Stomach (tissue), 9 donors: ENCODE data around the gene GABRA5. TPM values are rescaled to one million over a fixed set of nuclear protein-coding genes. Genes with fewer than 3 reads are reported as not detected.
"Not testable (repeated sequence)": the region's sequence is repeated elsewhere in the genome, so short reads cannot be mapped to it uniquely, and the experiment has no call there.

Experiments
- DNase-seq, 2 donors: peaks; one replicate each; pipeline versions ENCODE4 v3.0.0 to v3.0.0-alpha.2; 2013 to 2019
- H3K27ac ChIP-seq, 5 donors: fragments of 200-600 bp in 4 of 5; sonication (generic) in 4 of 5; one replicate each; pipeline ENCODE4 v1.5.1; 2013 to 2019; ENCODE audit warnings: mild to moderate bottlenecking in 1 of 5, moderate library complexity in 1 of 5
- H3K27me3 ChIP-seq, 3 donors: fragments of 200-600 bp; sonication (generic); one replicate each; pipeline ENCODE4 v1.5.1; 2017 to 2019; ENCODE audit warnings: mixed run types in 1 of 3
- H3K36me3 ChIP-seq, 4 donors: fragments of 200-600 bp; sonication (generic); 1 replicate in 3 of 4; 2 replicates in 1 of 4; pipeline ENCODE4 v1.5.1; 2016 to 2019
- H3K4me1 ChIP-seq, 4 donors: fragments of 200-600 bp; sonication (generic); one replicate each; pipeline ENCODE4 v1.5.1; 2016 to 2019
- H3K4me3 ChIP-seq, 4 donors: fragments of 200-600 bp; sonication (generic) in 3 of 4; one replicate each; pipeline ENCODE4 v1.5.1; 2016 to 2019; ENCODE audit warnings: mild to moderate bottlenecking in 1 of 4
- H3K9me3 ChIP-seq, 4 donors: fragments of 200-600 bp; sonication (generic); one replicate each; pipeline ENCODE4 v1.5.1; 2016 to 2019
- CTCF ChIP-seq, 7 experiments: fragments of 450-650 bp in 4 of 7; fragments of 200-600 bp in 3 of 7; sonication (generic) in 3 of 7; IDR thresholded peaks; one replicate each; pipeline ENCODE4 v1.5.1; 2016 to 2019; ENCODE audit warnings: antibody characterized with exemption in 7 of 7, control low read depth in 2 of 7, mild to moderate bottlenecking in 1 of 7
- EP300 ChIP-seq: sonication (generic); formaldehyde crosslinking; IDR thresholded peaks from one replicate; pipeline ENCODE4 v1.6.1; 2017; ENCODE audit warnings: antibody characterized with exemption
- POLR2A ChIP-seq, 4 donors: fragments of 450-650 bp; IDR thresholded peaks; one replicate each; pipeline ENCODE4 v1.6.1; 2016; ENCODE audit warnings: antibody characterized with exemption in 4 of 4, control low read depth in 2 of 4, mild to moderate bottlenecking in 1 of 4, moderate library complexity in 1 of 4
- POLR2AphosphoS5 ChIP-seq, 3 donors: sonication (generic); formaldehyde crosslinking; IDR thresholded peaks; one replicate each; pipeline ENCODE4 v1.6.1; 2016; ENCODE audit warnings: antibody characterized with exemption in 3 of 3
- WGBS, 5 donors: extraction: QIAGEN DNeasy Blood & Tissue Kit in 3 of 5; methylation state at CpG; one replicate each; pipeline versions ENCODE4 v1.1.5 to v1.1.7; 2013 to 2018; 5-methylcytosine and 5-hydroxymethylcytosine counted together
- intact Hi-C: fragments of 100-400 bp; cut with DNase I; formaldehyde crosslinking; loops from one replicate; pipeline ENCODE4 v1.15.1; 2023; ENCODE audit warnings: low total_unique reads
- polyA plus RNA-seq, 3 donors: library from polyadenylated mRNA; stranded (reverse); fragments of 200-250 nt; gene quantifications; one replicate each; pipeline ENCODE4 v1.2.3, GENCODE V29; 2013
- total RNA-seq, 5 donors: library from RNA; depleted of rRNA; stranded (reverse); fragments of >200 nt; gene quantifications; one replicate each; pipeline versions ENCODE4 v1.1.0 to v1.2.3, GENCODE V29; 2014 to 2016
- donor health status: healthy with polysubstance abuse.
- donor health status: Bipolar disorder and iron deficiency.
- donor health status: healthy.

GABRA5 gene
- total and polyA plus RNA-seq, 8 donors = 0.75 to 2.2 TPM; not detected in 6

GRCh38 chr15:26894181-26894580 is 27.3 kb downstream of the GABRA5 start:
- H3K4me1 ChIP-seq = peaks cover 0 to 17% (median 10%) of the 10 kb centered on the region in 4 donors
- peaks cover 0 to 25% (median 14%) of the 10 kb centered on the region in 3 donors for H3K27me3 ChIP-seq
- H3K9me3 ChIP-seq = no peaks in the 10 kb centered on the region
- no peak for TF ChIP-seq POLR2A (IDR thresholded peaks at IDR 0.05)
- no peak for TF ChIP-seq EP300
- no peak for TF ChIP-seq CTCF (IDR thresholded peaks at IDR 0.05)
- no peak for TF ChIP-seq POLR2AphosphoS5 (IDR thresholded peaks at IDR 0.05)
- H3K4me3 ChIP-seq = no peak overlapping the region
- intact Hi-C loops = no loop called here
- DNase-seq = no peak
- no peak overlapping the region for H3K27ac ChIP-seq
- WGBS, 5 donors = 36 to 79% (median 69%) methylated on average over 21 to 26 of the region's 26 CpGs
- H3K36me3 ChIP-seq = no peaks in the 10 kb centered on the region

- H3K9me3 ChIP-seq, H3K27ac ChIP-seq, intact Hi-C loops, H3K36me3 ChIP-seq, DNase-seq, H3K4me3 ChIP-seq: not testable (repeated sequence)
- WGBS, 5 donors = 92 to 96% (median 95%) methylated on average over 19 of the region's 19 CpGs
- Histone ChIP-seq H3K4me1 (peaks cover 0 to 16% (median 9%) of the 10 kb centered on the region in 4 donors), H3K27me3 (peaks cover 0 to 25% (median 14%) of the 10 kb centered on the region in 3 donors)
Observed at GRCh38 chr15:26895346-26895745, 28.5 kb downstream of the GABRA5 start.

GRCh38 chr15:26899658-26900057 is 32.8 kb downstream of the GABRA5 start:
- Histone ChIP-seq H3K27me3 (no peaks in the 10 kb centered on the region), H3K4me1 (no peaks in the 10 kb centered on the region), H3K27ac (no peak overlapping the region), H3K9me3 (peaks cover 0 to 21% (median 9%) of the 10 kb centered on the region in 4 donors), H3K36me3 (no peaks in the 10 kb centered on the region), H3K4me3 (no peak overlapping the region)
- no peak for DNase-seq
- intact Hi-C loops = no loop called here
- WGBS, 5 donors = 85 to 92% (median 91%) methylated on average over 3 of the region's 3 CpGs
- TF ChIP-seq EP300 (no peak), POLR2AphosphoS5 (IDR thresholded peaks at IDR 0.05) (no peak), CTCF (IDR thresholded peaks at IDR 0.05) (no peak), POLR2A (IDR thresholded peaks at IDR 0.05) (no peak)

GRCh38 chr15:26901041-26901440 is 34.2 kb downstream of the GABRA5 start:
- intact Hi-C loops = no loop called here
- TF ChIP-seq EP300 (no peak), POLR2AphosphoS5 (IDR thresholded peaks at IDR 0.05) (no peak), POLR2A (IDR thresholded peaks at IDR 0.05) (no peak), CTCF (IDR thresholded peaks at IDR 0.05) (no peak)
- H3K36me3 ChIP-seq = no peaks in the 10 kb centered on the region
- H3K4me1 ChIP-seq = no peaks in the 10 kb centered on the region
- H3K27ac ChIP-seq = no peak overlapping the region
- WGBS, 5 donors = 16 to 64% (median 27%) methylated on average over 4 of the region's 4 CpGs
- no peak for DNase-seq
- no peaks in the 10 kb centered on the region for H3K27me3 ChIP-seq
- H3K4me3 ChIP-seq = no peak overlapping the region
- H3K9me3 ChIP-seq = peaks cover 4 to 35% (median 17%) of the 10 kb centered on the region in 4 donors

- Histone ChIP-seq H3K9me3 (peaks cover 0 to 21% (median 6%) of the 10 kb centered on the region in 4 donors), H3K27me3 (no peaks in the 10 kb centered on the region), H3K4me3 (no peak overlapping the region), H3K4me1 (no peaks in the 10 kb centered on the region), H3K36me3 (peaks cover 0 to 9% (median 0%) of the 10 kb centered on the region in 4 donors), H3K27ac (no peak overlapping the region)
- TF ChIP-seq EP300 (no peak), POLR2AphosphoS5 (IDR thresholded peaks at IDR 0.05) (no peak), CTCF (IDR thresholded peaks at IDR 0.05) (no peak), POLR2A (IDR thresholded peaks at IDR 0.05) (no peak)
- intact Hi-C loops = no loop called here
- WGBS, 5 donors = 75 to 90% (median 81%) methylated on average over 4 of the region's 4 CpGs
- DNase-seq = no peak
Observed at GRCh38 chr15:26910715-26911114, 43.9 kb downstream of the GABRA5 start.
